A673 (cell line): Measurements from ENCODE around the gene ZDHHC7. TPM values are rescaled to one million over a fixed set of nuclear protein-coding genes. Genes with fewer than 3 reads are reported as not detected.

Source experiments
- BruUV-seq: library from RNA; stranded (reverse); fragments of 400-500 nt; replicated peaks from 2 replicates; lab custom pipeline; 2021; lab: Mats Ljungman, UMichigan
- CTCF ChIA-PET: fragments of 300-600 bp; sonication (Branson Sonifier 250); formaldehyde crosslinking; loops from one replicate; lab custom pipeline; 2022; ENCODE audit warnings: antibody characterized with exemption; lab: Charles Lee
- POLR2A ChIA-PET: fragments of 300-600 bp; sonication (Branson Sonifier 250); formaldehyde crosslinking; loops from one replicate; lab custom pipeline; 2022; ENCODE audit warnings: antibody characterized with exemption; ENCODE audit not compliant: low non-redundant PET; lab: Charles Lee
- DNase-seq: peaks from one replicate; pipeline ENCODE4 v3.0.0-alpha.2; 2015; ENCODE audit warnings: low spot score
- H3K27ac ChIP-seq: fragments of 200-600 bp; sonication (generic); 2 replicates; pipeline ENCODE4 v1.5.1; 2016; ENCODE audit warnings: mixed run types, low read depth, mild to moderate bottlenecking, mixed read lengths, antibody characterized with exemption, low read length; ENCODE audit not compliant: poor library complexity, severe bottlenecking
- H3K27me3 ChIP-seq: fragments of 200-600 bp; sonication (generic); replicated peaks from 2 replicates; pipeline ENCODE4 v1.6.1; 2017; ENCODE audit warnings: mixed run types, low read depth, mild to moderate bottlenecking, mixed read lengths, antibody characterized with exemption, low read length; ENCODE audit not compliant: insufficient read depth, poor library complexity
- H3K36me3 ChIP-seq: fragments of 200-600 bp; sonication (generic); 2 replicates; pipeline ENCODE4 v1.6.1; 2016; ENCODE audit warnings: mixed run types, mild to moderate bottlenecking, mixed read lengths, antibody characterized with exemption, low read length; ENCODE audit not compliant: insufficient read depth, poor library complexity, severe bottlenecking
- H3K4me1 ChIP-seq: fragments of 200-600 bp; sonication (generic); 2 replicates; pipeline ENCODE4 v1.6.1; 2017; ENCODE audit warnings: mixed run types, mild to moderate bottlenecking, mixed read lengths, antibody characterized with exemption, low read length; ENCODE audit not compliant: insufficient read depth, poor library complexity, severe bottlenecking
- H3K4me3 ChIP-seq: fragments of 200-600 bp; sonication (generic); 2 replicates; pipeline ENCODE4 v1.5.1; 2016; ENCODE audit warnings: low read depth, mixed run types, mild to moderate bottlenecking, mixed read lengths, low read length; ENCODE audit not compliant: poor library complexity, severe bottlenecking
- H3K9me3 ChIP-seq: fragments of 200-600 bp; sonication (generic); 2 replicates; pipeline ENCODE4 v1.6.1; 2016; ENCODE audit warnings: mixed run types, low read depth, mild to moderate bottlenecking, mixed read lengths, antibody characterized with exemption, low read length; ENCODE audit not compliant: poor library complexity, severe bottlenecking
- CTCF ChIP-seq: fragments of 300-800, 200-600 bp; sonication (generic); conservative IDR thresholded peaks from 2 replicates; pipeline ENCODE4 v1.5.1; 2017; ENCODE audit warnings: low read depth, mild to moderate bottlenecking, antibody characterized with exemption, low read length, moderate library complexity, mixed read lengths
- EZH2 ChIP-seq: fragments of 200-600 bp; sonication (generic); IDR thresholded peaks from 2 replicates; pipeline ENCODE4 v1.6.1; 2017; ENCODE audit warnings: borderline replicate concordance, low read depth, mild to moderate bottlenecking, mixed read lengths, antibody characterized with exemption, low read length; ENCODE audit not compliant: poor library complexity, severe bottlenecking
- intact Hi-C: fragments of 100-400 bp; cut with micrococcal nuclease; formaldehyde crosslinking; loops from one replicate; pipeline ENCODE4 v1.10.0; 2022; ENCODE audit not compliant: unreplicated experiment
- total RNA-seq: library from RNA; stranded (reverse); gene quantifications from 2 replicates; pipeline ENCODE4 v1.2.3, GENCODE V29; 2021

The ZDHHC7 gene
- total RNA-seq, 1 experiment from 2014 or later: 43.5 TPM

GRCh38 chr16:85026703-85027102 is 15.4 kb upstream of the ZDHHC7 start:
- TF ChIP-seq CTCF: no peak
- TF ChIP-seq EZH2: no peak
- H3K4me3 ChIP-seq: peak overlapping the region; percentile 97
- no TSS peak for BruUV-seq
- peaks cover 4% of the 10 kb centered on the region for H3K27me3 ChIP-seq
- H3K9me3 ChIP-seq: no peaks in the 10 kb centered on the region
- CTCF ChIA-PET: no interaction called here
- H3K36me3 ChIP-seq: no peaks in the 10 kb centered on the region
- POLR2A ChIA-PET: no interaction called here
- H3K27ac ChIP-seq: peak overlapping the region; percentile 54
- intact Hi-C loops: no loop called here
- no peak for DNase-seq
- H3K4me1 ChIP-seq: peaks cover 23% of the 10 kb centered on the region

- TF ChIP-seq CTCF (no peak), EZH2 (no peak)
Observed at GRCh38 chr16:85025781-85026653, 14.7 kb upstream of the ZDHHC7 start.

GRCh38 chr16:85019659-85020245 is 8.4 kb upstream of the ZDHHC7 start:
- H3K4me3 ChIP-seq: no peak overlapping the region
- H3K9me3 ChIP-seq: no peaks in the 10 kb centered on the region
- intact Hi-C loops: no loop called here
- TF ChIP-seq EZH2: no peak
- TF ChIP-seq CTCF: no peak
- no TSS peak for BruUV-seq
- H3K27ac ChIP-seq: no peak overlapping the region
- POLR2A ChIA-PET: no interaction called here
- no peaks in the 10 kb centered on the region for H3K36me3 ChIP-seq
- no peaks in the 10 kb centered on the region for H3K4me1 ChIP-seq
- CTCF ChIA-PET: no interaction called here
- peaks cover 27% of the 10 kb centered on the region for H3K27me3 ChIP-seq
- no peak for DNase-seq

More at GRCh38 chr16:85025781-85026653, 14.7 kb upstream of the ZDHHC7 start:
- peaks cover 23% of the 10 kb centered on the region for H3K4me1 ChIP-seq
- ChIA-PET CTCF (no interaction called here), POLR2A (interaction anchor here (0.6 kb wide), 1 partner anchor 14 kb away, joined by 7 read pairs; no protein-coding TSS in a partner anchor)
- H3K9me3 ChIP-seq: no peaks in the 10 kb centered on the region
- peaks cover 4% of the 10 kb centered on the region for H3K27me3 ChIP-seq
- BruUV-seq: no TSS peak
- intact Hi-C loops: no loop called here
- no peaks in the 10 kb centered on the region for H3K36me3 ChIP-seq
- no peak overlapping the region for H3K27ac ChIP-seq
- DNase-seq: no peak
- no peak overlapping the region for H3K4me3 ChIP-seq
